B cell (primary cell): ENCODE measurements around the gene CREM.

Experiments used
- CTCF ChIP-seq: fragments of 200-600 bp; IDR thresholded peaks from one replicate; pipeline ENCODE4 v1.8.0; 2022; ENCODE audit warnings: antibody characterized with exemption, mild to moderate bottlenecking
- EZH2 ChIP-seq: IDR thresholded peaks from 2 replicates; pipeline ENCODE4 v1.6.1; 2012; ENCODE audit warnings: borderline replicate concordance, low read depth, mild to moderate bottlenecking, moderate library complexity, low read length; ENCODE audit not compliant: insufficient read depth, poor library complexity, severe bottlenecking

- no peak for TF ChIP-seq CTCF
- TF ChIP-seq EZH2, result no peak
Measured at GRCh38 chr10:35224045-35224740, 97.5 kb downstream of the CREM start.
